ENCODE results near the gene TSEN54. TPM values are rescaled to one million over a fixed set of nuclear protein-coding genes. Genes with fewer than 3 reads are reported as not detected.

The TSEN54 gene
- polyA plus RNA-seq, 1 of the 3 experiments (the other 2 are of a cell fraction), result 29.8 TPM

DNA sequence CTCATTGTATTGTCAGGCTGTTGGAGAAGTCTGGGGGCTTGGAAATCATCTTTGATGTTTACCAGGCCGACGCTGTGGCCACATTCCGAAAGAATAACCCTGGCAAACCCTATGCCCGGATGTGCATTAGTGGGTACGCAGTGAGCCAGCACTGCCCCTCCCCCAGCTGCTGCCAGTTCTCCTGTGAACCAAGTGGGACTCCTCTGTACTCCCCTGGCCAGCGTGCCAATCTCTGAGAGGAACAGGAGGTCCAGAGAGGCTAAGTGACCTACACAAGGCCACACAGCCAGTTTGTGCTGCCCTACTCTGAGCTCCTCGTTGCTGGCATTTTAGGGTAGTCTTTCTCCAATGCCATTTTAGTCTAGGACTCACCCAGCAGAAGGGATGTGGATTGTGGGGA lies 7.3 kb downstream of the TSEN54 start:
- no peaks in the 10 kb centered on the region for H3K9me3 ChIP-seq
- TF ChIP-seq, protein P1, sequence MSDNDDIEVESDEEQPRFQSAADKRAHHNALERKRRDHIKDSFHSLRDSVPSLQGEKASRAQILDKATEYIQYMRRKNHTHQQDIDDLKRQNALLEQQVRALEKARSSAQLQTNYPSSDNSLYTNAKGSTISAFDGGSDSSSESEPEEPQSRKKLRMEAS (IDR thresholded peaks at IDR 0.05; ENCODE audit: low read depth), result no peak
- TF ChIP-seq GABPA (IDR thresholded peaks at IDR 0.05; ENCODE audit: low read depth) (no peak), CHD2 (IDR thresholded peaks at IDR 0.05; ENCODE audit: low read length, partially characterized antibody) (no peak), SMC3 (IDR thresholded peaks at IDR 0.05; ENCODE audit: low read depth, low read length) (no peak)
- TF ChIP-seq, protein P2, sequence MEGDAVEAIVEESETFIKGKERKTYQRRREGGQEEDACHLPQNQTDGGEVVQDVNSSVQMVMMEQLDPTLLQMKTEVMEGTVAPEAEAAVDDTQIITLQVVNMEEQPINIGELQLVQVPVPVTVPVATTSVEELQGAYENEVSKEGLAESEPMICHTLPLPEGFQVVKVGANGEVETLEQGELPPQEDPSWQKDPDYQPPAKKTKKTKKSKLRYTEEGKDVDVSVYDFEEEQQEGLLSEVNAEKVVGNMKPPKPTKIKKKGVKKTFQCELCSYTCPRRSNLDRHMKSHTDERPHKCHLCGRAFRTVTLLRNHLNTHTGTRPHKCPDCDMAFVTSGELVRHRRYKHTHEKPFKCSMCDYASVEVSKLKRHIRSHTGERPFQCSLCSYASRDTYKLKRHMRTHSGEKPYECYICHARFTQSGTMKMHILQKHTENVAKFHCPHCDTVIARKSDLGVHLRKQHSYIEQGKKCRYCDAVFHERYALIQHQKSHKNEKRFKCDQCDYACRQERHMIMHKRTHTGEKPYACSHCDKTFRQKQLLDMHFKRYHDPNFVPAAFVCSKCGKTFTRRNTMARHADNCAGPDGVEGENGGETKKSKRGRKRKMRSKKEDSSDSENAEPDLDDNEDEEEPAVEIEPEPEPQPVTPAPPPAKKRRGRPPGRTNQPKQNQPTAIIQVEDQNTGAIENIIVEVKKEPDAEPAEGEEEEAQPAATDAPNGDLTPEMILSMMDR (IDR thresholded peaks at IDR 0.05), result no peak
- TF ChIP-seq, protein P3, sequence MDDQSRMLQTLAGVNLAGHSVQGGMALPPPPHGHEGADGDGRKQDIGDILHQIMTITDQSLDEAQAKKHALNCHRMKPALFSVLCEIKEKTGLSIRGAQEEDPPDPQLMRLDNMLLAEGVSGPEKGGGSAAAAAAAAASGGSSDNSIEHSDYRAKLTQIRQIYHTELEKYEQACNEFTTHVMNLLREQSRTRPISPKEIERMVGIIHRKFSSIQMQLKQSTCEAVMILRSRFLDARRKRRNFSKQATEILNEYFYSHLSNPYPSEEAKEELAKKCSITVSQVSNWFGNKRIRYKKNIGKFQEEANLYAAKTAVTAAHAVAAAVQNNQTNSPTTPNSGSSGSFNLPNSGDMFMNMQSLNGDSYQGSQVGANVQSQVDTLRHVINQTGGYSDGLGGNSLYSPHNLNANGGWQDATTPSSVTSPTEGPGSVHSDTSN (IDR thresholded peaks at IDR 0.05), result no peak
- TF ChIP-seq, protein P4, sequence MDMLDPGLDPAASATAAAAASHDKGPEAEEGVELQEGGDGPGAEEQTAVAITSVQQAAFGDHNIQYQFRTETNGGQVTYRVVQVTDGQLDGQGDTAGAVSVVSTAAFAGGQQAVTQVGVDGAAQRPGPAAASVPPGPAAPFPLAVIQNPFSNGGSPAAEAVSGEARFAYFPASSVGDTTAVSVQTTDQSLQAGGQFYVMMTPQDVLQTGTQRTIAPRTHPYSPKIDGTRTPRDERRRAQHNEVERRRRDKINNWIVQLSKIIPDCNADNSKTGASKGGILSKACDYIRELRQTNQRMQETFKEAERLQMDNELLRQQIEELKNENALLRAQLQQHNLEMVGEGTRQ (IDR thresholded peaks at IDR 0.05; ENCODE audit: borderline replicate concordance, low read depth, low read length), result no peak
- TF ChIP-seq, protein P5, sequence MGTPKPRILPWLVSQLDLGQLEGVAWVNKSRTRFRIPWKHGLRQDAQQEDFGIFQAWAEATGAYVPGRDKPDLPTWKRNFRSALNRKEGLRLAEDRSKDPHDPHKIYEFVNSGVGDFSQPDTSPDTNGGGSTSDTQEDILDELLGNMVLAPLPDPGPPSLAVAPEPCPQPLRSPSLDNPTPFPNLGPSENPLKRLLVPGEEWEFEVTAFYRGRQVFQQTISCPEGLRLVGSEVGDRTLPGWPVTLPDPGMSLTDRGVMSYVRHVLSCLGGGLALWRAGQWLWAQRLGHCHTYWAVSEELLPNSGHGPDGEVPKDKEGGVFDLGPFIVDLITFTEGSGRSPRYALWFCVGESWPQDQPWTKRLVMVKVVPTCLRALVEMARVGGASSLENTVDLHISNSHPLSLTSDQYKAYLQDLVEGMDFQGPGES (IDR thresholded peaks at IDR 0.05; ENCODE audit: low read depth, low read length), result no peak
- H4K20me1 ChIP-seq (ENCODE audit: insufficient read depth), result 0 out of 2 replicates have a peak, but pooled peaks cover 10% of the 10 kb centered on the region
- 100% methylated on average over 7 of the region's 7 CpGs for WGBS (ENCODE audit: low lambda C conversion rate)
- DNase-seq, result no peak
- POLR2A ChIA-PET, result no interaction called here
- peaks cover 13 to 19% of the 10 kb centered on the region in 2 experiments for H3K36me3 ChIP-seq (replicated peaks in 1 of 2; ENCODE audit: control insufficient read depth in 1 of 2, insufficient read depth in 2 of 2, low read length in 1 of 2)
- no peaks in the 10 kb centered on the region for H3K9me2 ChIP-seq
- peaks cover 12% of the 10 kb centered on the region for H3F3A ChIP-seq (replicated peaks; ENCODE audit: insufficient read depth)
- CTCF ChIA-PET, result interaction anchor here (0.9 to 2.2 kb wide), 10 partner anchors 7 to 226 kb away, joined by 3 to 18 read pairs (median 4); partner anchors contain the start of gene TSEN54
- H3K27ac ChIP-seq (ENCODE audit: low read depth in 2 of 2, low read length in 1 of 2), result no peak overlapping the region
- H2AFZ ChIP-seq (ENCODE audit: low read depth), result no peak overlapping the region
- H3K4me3 ChIP-seq (ENCODE audit: low read depth in 2 of 2, low read length in 1 of 2), result no peak overlapping the region
- peaks cover 12% of the 10 kb centered on the region; the same call in 1 of the 2 replicates for H3K27me3 ChIP-seq (ENCODE audit: insufficient read depth)
- H3K9ac ChIP-seq, result no peak overlapping the region
- H3K4me1 ChIP-seq (ENCODE audit: control insufficient read depth in 1 of 2, insufficient read depth in 2 of 2, low read depth in 1 of 2, low read length in 1 of 2), result peaks cover 0 to 14% of the 10 kb centered on the region in 2 experiments; a peak in 1 of 4 replicates
- no peaks in the 10 kb centered on the region for H3K79me2 ChIP-seq (ENCODE audit: insufficient read depth)
- H3K4me2 ChIP-seq, result no peak overlapping the region
